Kidney epithelial cell (primary cell): ENCODE results near the gene FAM234B. TPM values are rescaled to one million over a fixed set of nuclear protein-coding genes. Genes with fewer than 3 reads are reported as not detected.

Experiments used
- DNase-seq: peaks from one replicate; pipeline ENCODE4 v3.0.0-alpha.2; 2010; ENCODE audit warnings: low read depth
- H3K27me3 ChIP-seq: 2 replicates; pipeline ENCODE4 v1.6.0; 2011; ENCODE audit warnings: low read length; ENCODE audit not compliant: control insufficient read depth, insufficient read depth
- H3K36me3 ChIP-seq: 2 replicates; pipeline ENCODE4 v1.5.1; 2011; ENCODE audit warnings: low read length; ENCODE audit not compliant: control insufficient read depth, insufficient read depth
- H3K4me3 ChIP-seq: 2 replicates; pipeline ENCODE4 v1.5.1; 2011; ENCODE audit warnings: low read depth, mild to moderate bottlenecking, control low read depth, low read length
- total RNA-seq: library from RNA; depleted of rRNA; stranded (reverse); fragments of >200 nt; gene quantifications from 2 replicates; pipeline ENCODE4 v1.2.3, GENCODE V29; 2015
- TF ChIP-seq, protein P1 (sequence below): IDR thresholded peaks from 2 replicates; pipeline ENCODE4 v1.5.1; 2011; ENCODE audit warnings: mild to moderate bottlenecking, moderate library complexity, low read length, control low read depth, inconsistent platforms; ENCODE audit not compliant: insufficient read depth, poor library complexity, severe bottlenecking

The FAM234B gene
- total RNA-seq, 1 donor from 2014 or later = 5.0 TPM

- no peak overlapping the region for H3K4me3 ChIP-seq
- H3K27me3 ChIP-seq = no peaks in the 10 kb centered on the region
- no peak for DNase-seq
- no peaks in the 10 kb centered on the region for H3K36me3 ChIP-seq
- TF ChIP-seq, protein P1, sequence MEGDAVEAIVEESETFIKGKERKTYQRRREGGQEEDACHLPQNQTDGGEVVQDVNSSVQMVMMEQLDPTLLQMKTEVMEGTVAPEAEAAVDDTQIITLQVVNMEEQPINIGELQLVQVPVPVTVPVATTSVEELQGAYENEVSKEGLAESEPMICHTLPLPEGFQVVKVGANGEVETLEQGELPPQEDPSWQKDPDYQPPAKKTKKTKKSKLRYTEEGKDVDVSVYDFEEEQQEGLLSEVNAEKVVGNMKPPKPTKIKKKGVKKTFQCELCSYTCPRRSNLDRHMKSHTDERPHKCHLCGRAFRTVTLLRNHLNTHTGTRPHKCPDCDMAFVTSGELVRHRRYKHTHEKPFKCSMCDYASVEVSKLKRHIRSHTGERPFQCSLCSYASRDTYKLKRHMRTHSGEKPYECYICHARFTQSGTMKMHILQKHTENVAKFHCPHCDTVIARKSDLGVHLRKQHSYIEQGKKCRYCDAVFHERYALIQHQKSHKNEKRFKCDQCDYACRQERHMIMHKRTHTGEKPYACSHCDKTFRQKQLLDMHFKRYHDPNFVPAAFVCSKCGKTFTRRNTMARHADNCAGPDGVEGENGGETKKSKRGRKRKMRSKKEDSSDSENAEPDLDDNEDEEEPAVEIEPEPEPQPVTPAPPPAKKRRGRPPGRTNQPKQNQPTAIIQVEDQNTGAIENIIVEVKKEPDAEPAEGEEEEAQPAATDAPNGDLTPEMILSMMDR = no peak
Measured at GRCh38 chr12:13095266-13095995, 51.2 kb downstream of the FAM234B start.

- TF ChIP-seq, protein P1 = no peak
- DNase-seq = no peak
- Histone ChIP-seq H3K36me3 (no peaks in the 10 kb centered on the region), H3K27me3 (no peaks in the 10 kb centered on the region), H3K4me3 (no peak overlapping the region)
Measured at GRCh38 chr12:13097491-13098011, 53.4 kb downstream of the FAM234B start.

- Histone ChIP-seq H3K27me3 (no peaks in the 10 kb centered on the region), H3K36me3 (no peaks in the 10 kb centered on the region), H3K4me3 (no peak overlapping the region)
- DNase-seq = no peak
- TF ChIP-seq, protein P1 = no peak
Measured at GRCh38 chr12:13099066-13099843, 55.1 kb downstream of the FAM234B start.

GRCh38 chr12:13099844-13100604 is 55.8 kb downstream of the FAM234B start:
- DNase-seq = no peak
- H3K36me3 ChIP-seq = no peaks in the 10 kb centered on the region
- no peaks in the 10 kb centered on the region for H3K27me3 ChIP-seq
- H3K4me3 ChIP-seq = no peak overlapping the region
- TF ChIP-seq, protein P1 = no peak

DNA sequence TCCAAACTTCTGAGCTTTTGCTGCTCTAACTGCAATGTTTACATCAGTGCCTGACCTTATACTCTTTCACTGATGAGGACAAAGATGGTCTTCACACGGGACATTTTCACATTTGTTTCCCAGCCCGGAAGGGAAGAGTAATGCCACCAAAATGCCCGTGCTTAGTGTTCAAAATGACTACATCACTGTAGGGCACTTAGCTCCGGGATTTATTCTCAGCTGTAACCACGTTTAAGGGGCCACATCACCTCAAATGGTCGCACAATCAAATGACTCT is 56.4 kb downstream of the FAM234B start:
- TF ChIP-seq, protein P1 = no peak
- peak overlapping the region; percentile 45 for H3K4me3 ChIP-seq
- H3K27me3 ChIP-seq = no peaks in the 10 kb centered on the region
- no peaks in the 10 kb centered on the region for H3K36me3 ChIP-seq
- no peak for DNase-seq
